ENCODE measurements around the gene ADGRG6.

GRCh38 chr6:142293121-142293520 lies 8.7 kb upstream of the ADGRG6 start:
- TF ChIP-seq CTCF (IDR thresholded peaks at IDR 0.05) (no peak), POLR2A (IDR thresholded peaks at IDR 0.05) (no peak)

Data from body of pancreas (tissue), 4 donors.